DND-41 (cell line): ENCODE measurements around the gene JARID2.

Source experiments
- ATAC-seq: fragments of 200-7000 bp; cut with Tn5 transposase; 3 replicates; pipeline ENCODE4 v1.9.1; 2021; ENCODE audit warnings: low read depth; ENCODE audit not compliant: insufficient read depth
- DNase-seq: peaks from one replicate; pipeline ENCODE4 v3.0.0-alpha.2; 2020
- H2AFZ ChIP-seq: 2 replicates; pipeline ENCODE4 v1.6.0; 2012; ENCODE audit warnings: low read depth, low read length
- H3K27ac ChIP-seq: 2 replicates; pipeline ENCODE4 v1.5.1; 2012; ENCODE audit warnings: low read length, inconsistent platforms
- H3K27me3 ChIP-seq: fragments of 200-600 bp; sonication (generic); 2 replicates; pipeline ENCODE4 v1.6.0; 2012; ENCODE audit warnings: low read length, mild to moderate bottlenecking, inconsistent platforms; ENCODE audit not compliant: insufficient read depth, poor library complexity
- H3K36me3 ChIP-seq: 2 replicates; pipeline ENCODE4 v1.5.1; 2012; ENCODE audit warnings: low read length, inconsistent platforms; ENCODE audit not compliant: insufficient read depth
- H3K4me1 ChIP-seq: 2 replicates; pipeline ENCODE4 v1.5.1; 2012; ENCODE audit warnings: mild to moderate bottlenecking, low read length; ENCODE audit not compliant: insufficient read depth
- H3K4me2 ChIP-seq: 2 replicates; pipeline ENCODE4 v1.6.0; 2012; ENCODE audit warnings: mild to moderate bottlenecking, moderate library complexity, low read length, inconsistent platforms; ENCODE audit not compliant: insufficient read depth
- H3K4me3 ChIP-seq, 2 experiments: fragments of 200-600 bp in 1 of 2; shearing (Covaris generic) in 1 of 2; 2 replicates each; pipeline ENCODE4 v1.5.1; 2012 to 2016; ENCODE audit warnings: inconsistent platforms in 2 of 2, low read length in 2 of 2, mild to moderate bottlenecking in 2 of 2, low read depth in 1 of 2, moderate library complexity in 1 of 2
- H3K79me2 ChIP-seq: 2 replicates; pipeline ENCODE4 v1.6.0; 2012; ENCODE audit warnings: low read length, inconsistent platforms; ENCODE audit not compliant: insufficient read depth
- H3K9ac ChIP-seq: 2 replicates; pipeline ENCODE4 v1.6.0; 2012; ENCODE audit warnings: low read depth, mild to moderate bottlenecking, inconsistent platforms, low read length, moderate library complexity
- H3K9me3 ChIP-seq: 2 replicates; pipeline ENCODE4 v1.5.1; 2012; ENCODE audit warnings: low read length, moderate library complexity, mild to moderate bottlenecking, inconsistent platforms; ENCODE audit not compliant: insufficient read depth, severe bottlenecking
- H4K20me1 ChIP-seq: 2 replicates; pipeline ENCODE4 v1.6.0; 2012; ENCODE audit warnings: low read length; ENCODE audit not compliant: insufficient read depth
- EZH2 ChIP-seq: IDR thresholded peaks from 3 replicates; pipeline ENCODE4 v1.6.1; 2012; ENCODE audit warnings: borderline replicate concordance, low read depth, mild to moderate bottlenecking, moderate library complexity, low read length, inconsistent platforms; ENCODE audit not compliant: severe bottlenecking
- TF ChIP-seq, protein P1 (sequence below): IDR thresholded peaks from 2 replicates; pipeline ENCODE4 v1.5.1; 2012; ENCODE audit warnings: borderline replicate concordance, low read length, moderate library complexity, mild to moderate bottlenecking; ENCODE audit not compliant: poor library complexity, severe bottlenecking; ENCODE audit errors: extremely low read depth

The JARID2 gene

DNA sequence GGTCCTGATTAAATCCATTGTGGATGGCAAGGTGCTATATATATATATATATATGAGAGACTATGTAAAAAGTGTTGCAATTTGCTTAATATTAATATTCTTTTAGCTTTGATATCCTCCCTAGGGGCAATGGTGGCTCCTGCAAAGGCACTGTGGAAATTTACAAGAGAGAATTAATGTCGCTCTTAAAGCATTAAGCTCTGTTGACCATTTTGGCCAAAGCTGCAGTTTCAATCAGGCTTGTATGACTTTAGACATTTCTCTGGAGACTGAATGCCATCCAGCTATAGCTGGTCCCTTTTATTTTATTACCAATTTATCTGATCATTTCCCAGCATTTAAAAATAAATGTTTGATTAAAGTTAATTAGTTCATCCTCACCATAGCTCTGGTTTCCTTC, 155.3 kb downstream of the JARID2 start:
- peaks cover 11% of the 10 kb centered on the region for H3K4me1 ChIP-seq

DNA sequence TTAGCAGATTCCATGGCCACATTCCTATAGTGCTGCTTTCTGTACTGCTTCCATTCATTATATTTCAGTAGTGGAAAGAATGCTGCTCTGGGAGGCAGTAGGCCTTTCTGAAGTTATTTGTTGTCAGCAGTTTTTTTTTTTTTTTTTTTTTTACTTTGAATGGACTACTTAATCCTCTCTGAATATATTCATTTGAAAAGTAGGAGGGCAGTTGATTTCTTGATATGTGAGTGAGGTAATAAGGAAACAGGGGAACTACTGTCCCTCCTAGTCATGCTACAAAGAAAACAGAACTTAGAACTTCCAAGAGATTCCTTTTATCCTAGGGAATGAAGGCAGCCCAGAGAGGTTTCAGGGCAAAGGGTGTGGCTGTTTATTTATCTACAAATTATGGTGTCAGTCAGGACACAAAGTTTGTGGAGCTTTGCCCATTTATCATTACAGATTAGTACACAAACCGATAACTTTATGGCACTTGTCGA, 155.9 kb downstream of the JARID2 start:
- TF ChIP-seq, protein P1, sequence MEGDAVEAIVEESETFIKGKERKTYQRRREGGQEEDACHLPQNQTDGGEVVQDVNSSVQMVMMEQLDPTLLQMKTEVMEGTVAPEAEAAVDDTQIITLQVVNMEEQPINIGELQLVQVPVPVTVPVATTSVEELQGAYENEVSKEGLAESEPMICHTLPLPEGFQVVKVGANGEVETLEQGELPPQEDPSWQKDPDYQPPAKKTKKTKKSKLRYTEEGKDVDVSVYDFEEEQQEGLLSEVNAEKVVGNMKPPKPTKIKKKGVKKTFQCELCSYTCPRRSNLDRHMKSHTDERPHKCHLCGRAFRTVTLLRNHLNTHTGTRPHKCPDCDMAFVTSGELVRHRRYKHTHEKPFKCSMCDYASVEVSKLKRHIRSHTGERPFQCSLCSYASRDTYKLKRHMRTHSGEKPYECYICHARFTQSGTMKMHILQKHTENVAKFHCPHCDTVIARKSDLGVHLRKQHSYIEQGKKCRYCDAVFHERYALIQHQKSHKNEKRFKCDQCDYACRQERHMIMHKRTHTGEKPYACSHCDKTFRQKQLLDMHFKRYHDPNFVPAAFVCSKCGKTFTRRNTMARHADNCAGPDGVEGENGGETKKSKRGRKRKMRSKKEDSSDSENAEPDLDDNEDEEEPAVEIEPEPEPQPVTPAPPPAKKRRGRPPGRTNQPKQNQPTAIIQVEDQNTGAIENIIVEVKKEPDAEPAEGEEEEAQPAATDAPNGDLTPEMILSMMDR: no peak
- no peak for TF ChIP-seq EZH2
- no peaks in the 10 kb centered on the region for H3K36me3 ChIP-seq
- DNase-seq: no peak
- H3K27ac ChIP-seq: no peak overlapping the region
- ATAC-seq: no peak
- no peak overlapping the region for H3K4me2 ChIP-seq
- H3K4me3 ChIP-seq: no peak overlapping the region
- no peak overlapping the region for H2AFZ ChIP-seq
- H3K27me3 ChIP-seq: no peaks in the 10 kb centered on the region
- no peaks in the 10 kb centered on the region for H3K9me3 ChIP-seq
- H3K4me1 ChIP-seq: peaks cover 11% of the 10 kb centered on the region
- H3K79me2 ChIP-seq: peaks cover 76% of the 10 kb centered on the region
- H4K20me1 ChIP-seq: peaks cover 11% of the 10 kb centered on the region
- no peak overlapping the region for H3K9ac ChIP-seq

More for the DNA sequence above, 155.3 kb downstream of the JARID2 start:
- ATAC-seq (no peak), DNase-seq (no peak)
- H3K4me3 ChIP-seq: no peak overlapping the region
- peaks cover 11% of the 10 kb centered on the region for H4K20me1 ChIP-seq
- peaks cover 70% of the 10 kb centered on the region for H3K79me2 ChIP-seq
- no peak overlapping the region for H3K27ac ChIP-seq
- H3K27me3 ChIP-seq: no peaks in the 10 kb centered on the region
- no peaks in the 10 kb centered on the region for H3K9me3 ChIP-seq
- TF ChIP-seq, protein P1: no peak
- H3K4me2 ChIP-seq: no peak overlapping the region
- no peaks in the 10 kb centered on the region for H3K36me3 ChIP-seq
- H2AFZ ChIP-seq: no peak overlapping the region
- no peak overlapping the region for H3K9ac ChIP-seq

DNA sequence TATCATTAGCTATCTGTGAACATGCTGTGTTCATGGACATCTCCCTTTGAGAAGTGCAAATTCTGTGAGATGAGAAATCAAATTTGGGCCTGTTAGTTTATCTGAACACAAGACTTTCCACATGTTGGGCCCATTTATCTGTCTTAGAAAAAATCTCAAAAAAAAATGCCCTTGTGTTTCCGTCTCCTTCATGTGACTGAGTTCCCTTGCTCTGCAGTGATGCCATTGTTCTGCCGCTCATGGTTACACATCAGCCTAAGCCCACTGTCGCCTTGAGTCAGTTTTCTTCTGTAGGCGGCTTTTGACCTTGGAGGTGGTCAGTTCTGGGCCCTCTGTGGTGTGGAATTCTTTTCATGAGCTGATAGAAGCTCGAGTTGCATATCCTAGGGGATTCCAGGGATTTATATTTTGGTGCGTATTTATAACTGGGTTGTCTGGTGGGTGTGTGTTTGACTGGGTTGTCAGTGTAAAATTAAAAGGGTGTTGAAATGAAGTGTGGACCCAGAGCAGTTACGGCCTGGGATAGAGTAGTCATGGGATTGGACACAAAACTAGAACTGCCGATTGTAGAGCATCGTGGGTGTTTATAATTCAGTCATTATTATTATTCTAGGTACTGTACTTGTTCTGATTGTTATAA, 156.7 kb downstream of the JARID2 start:
- Histone ChIP-seq H4K20me1 (peaks cover 11% of the 10 kb centered on the region), H3K9ac (no peak overlapping the region), H3K27ac (no peak overlapping the region), H2AFZ (no peak overlapping the region), H3K79me2 (peaks cover 77% of the 10 kb centered on the region), H3K4me1 (peaks cover 11% of the 10 kb centered on the region), H3K4me3 (no peak overlapping the region), H3K9me3 (no peaks in the 10 kb centered on the region), H3K27me3 (no peaks in the 10 kb centered on the region), H3K36me3 (no peaks in the 10 kb centered on the region), H3K4me2 (no peak overlapping the region)
- ATAC-seq (no peak), DNase-seq (no peak)
- TF ChIP-seq, protein P1: no peak
- no peak for TF ChIP-seq EZH2
